Measurements from ENCODE around the gene MEP1A. TPM values are rescaled to one million over a fixed set of nuclear protein-coding genes. Genes with fewer than 3 reads are reported as not detected.

MEP1A gene
- total RNA-seq, 1 experiment from 2014 or later = 8.1 TPM

DNA sequence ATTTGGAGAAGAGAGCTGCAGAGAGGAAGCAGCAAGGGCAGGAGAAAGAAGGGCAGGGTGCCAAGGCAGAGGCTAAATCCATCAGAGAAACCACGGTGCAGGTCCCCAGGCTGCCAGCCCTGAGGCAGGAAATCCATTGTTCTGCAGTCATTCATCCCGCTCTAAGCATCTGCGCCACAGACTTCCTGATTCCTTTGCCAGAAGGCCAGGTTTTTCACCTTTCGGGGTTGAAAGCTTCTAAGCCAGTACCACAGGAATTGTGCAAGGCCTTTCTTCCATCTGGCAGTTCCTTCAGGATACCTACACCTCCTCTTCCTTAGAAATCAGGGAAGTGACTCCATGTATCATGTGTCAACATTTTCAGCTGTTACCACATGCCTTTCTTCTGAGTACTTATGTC, 82.9 kb downstream of the MEP1A start:
- CTCF ChIA-PET = no interaction called here

DNA sequence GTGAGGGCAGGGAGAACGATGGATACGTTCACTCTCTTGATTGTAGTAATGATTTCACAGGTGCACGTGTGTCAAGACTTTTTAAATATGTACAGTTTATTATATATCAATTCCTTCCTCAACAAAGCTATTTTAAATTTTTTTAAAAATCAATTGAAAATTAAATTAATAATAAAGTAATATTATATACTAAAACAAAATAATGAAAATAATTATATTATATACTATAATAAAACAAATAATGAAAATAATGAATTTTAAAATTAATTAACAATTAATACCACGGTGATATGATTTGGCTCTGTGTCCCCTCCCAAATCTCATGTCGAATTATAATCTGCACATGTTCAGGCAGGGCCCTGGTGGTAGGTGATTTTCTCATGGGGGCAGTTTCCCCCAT, 85.8 kb downstream of the MEP1A start:
- Histone ChIP-seq H3K27me3 (replicated peaks; ENCODE audit: control insufficient read depth, insufficient read depth, low read length) (no peaks in the 10 kb centered on the region), H3K4me1 (no peaks in the 10 kb centered on the region), H3K4me3 (ENCODE audit: low read depth, low read length) (no peak overlapping the region), H3K36me3 (ENCODE audit: control insufficient read depth, insufficient read depth, low read length) (no peaks in the 10 kb centered on the region), H3K9me3 (no peaks in the 10 kb centered on the region)
- Mint-ChIP-seq H3K9me3 (ENCODE audit: unreplicated experiment) (no peaks in the 10 kb centered on the region), H3K27ac (ENCODE audit: unreplicated experiment) (no peak overlapping the region), H3K36me3 (ENCODE audit: insufficient read depth, unreplicated experiment) (no peaks in the 10 kb centered on the region), H3K4me1 (ENCODE audit: low read depth, unreplicated experiment) (no peaks in the 10 kb centered on the region), H3K27me3 (ENCODE audit: insufficient read depth, unreplicated experiment) (peaks cover 9% of the 10 kb centered on the region), H3K4me3 (ENCODE audit: unreplicated experiment) (no peak overlapping the region)
- intact Hi-C loops (cut with micrococcal nuclease; ENCODE audit: unreplicated experiment) = no loop called here
- POLR2A ChIA-PET = no interaction called here
- TF ChIP-seq, protein P1, sequence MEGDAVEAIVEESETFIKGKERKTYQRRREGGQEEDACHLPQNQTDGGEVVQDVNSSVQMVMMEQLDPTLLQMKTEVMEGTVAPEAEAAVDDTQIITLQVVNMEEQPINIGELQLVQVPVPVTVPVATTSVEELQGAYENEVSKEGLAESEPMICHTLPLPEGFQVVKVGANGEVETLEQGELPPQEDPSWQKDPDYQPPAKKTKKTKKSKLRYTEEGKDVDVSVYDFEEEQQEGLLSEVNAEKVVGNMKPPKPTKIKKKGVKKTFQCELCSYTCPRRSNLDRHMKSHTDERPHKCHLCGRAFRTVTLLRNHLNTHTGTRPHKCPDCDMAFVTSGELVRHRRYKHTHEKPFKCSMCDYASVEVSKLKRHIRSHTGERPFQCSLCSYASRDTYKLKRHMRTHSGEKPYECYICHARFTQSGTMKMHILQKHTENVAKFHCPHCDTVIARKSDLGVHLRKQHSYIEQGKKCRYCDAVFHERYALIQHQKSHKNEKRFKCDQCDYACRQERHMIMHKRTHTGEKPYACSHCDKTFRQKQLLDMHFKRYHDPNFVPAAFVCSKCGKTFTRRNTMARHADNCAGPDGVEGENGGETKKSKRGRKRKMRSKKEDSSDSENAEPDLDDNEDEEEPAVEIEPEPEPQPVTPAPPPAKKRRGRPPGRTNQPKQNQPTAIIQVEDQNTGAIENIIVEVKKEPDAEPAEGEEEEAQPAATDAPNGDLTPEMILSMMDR (IDR thresholded peaks at IDR 0.05; ENCODE audit: insufficient read depth in 1 of 2, low read depth in 1 of 2, low read length in 1 of 2, severe bottlenecking in 1 of 2, unreplicated experiment in 1 of 2) = no peak
- no peak for DNase-seq
- no TSS peak for BruUV-seq (replicated peaks)
- CTCF ChIA-PET = no interaction called here

More for the DNA sequence above, 82.9 kb downstream of the MEP1A start:
- TF ChIP-seq, protein P1 (IDR thresholded peaks at IDR 0.05; ENCODE audit: insufficient read depth in 1 of 2, low read depth in 1 of 2, low read length in 1 of 2, severe bottlenecking in 1 of 2, unreplicated experiment in 1 of 2) = no peak
- peaks cover 9% of the 10 kb centered on the region for H3K27me3 Mint-ChIP-seq (ENCODE audit: insufficient read depth, unreplicated experiment)
- no peak overlapping the region for H3K4me3 Mint-ChIP-seq (ENCODE audit: unreplicated experiment)
- no peaks in the 10 kb centered on the region for H3K36me3 ChIP-seq (ENCODE audit: control insufficient read depth, insufficient read depth, low read length)
- intact Hi-C loops (cut with micrococcal nuclease; ENCODE audit: unreplicated experiment) = no loop called here
- H3K4me1 Mint-ChIP-seq (ENCODE audit: low read depth, unreplicated experiment) = no peaks in the 10 kb centered on the region
- H3K27me3 ChIP-seq (replicated peaks; ENCODE audit: control insufficient read depth, insufficient read depth, low read length) = no peaks in the 10 kb centered on the region
- no TSS peak for BruUV-seq (replicated peaks)
- no peaks in the 10 kb centered on the region for H3K36me3 Mint-ChIP-seq (ENCODE audit: insufficient read depth, unreplicated experiment)
- DNase-seq = no peak
- no peaks in the 10 kb centered on the region for H3K9me3 ChIP-seq
- POLR2A ChIA-PET = no interaction called here
- no peak overlapping the region for H3K4me3 ChIP-seq (ENCODE audit: low read depth, low read length)
- no peaks in the 10 kb centered on the region for H3K9me3 Mint-ChIP-seq (ENCODE audit: unreplicated experiment)
- H3K27ac Mint-ChIP-seq (ENCODE audit: unreplicated experiment) = no peak overlapping the region
- H3K4me1 ChIP-seq = no peaks in the 10 kb centered on the region

DNA sequence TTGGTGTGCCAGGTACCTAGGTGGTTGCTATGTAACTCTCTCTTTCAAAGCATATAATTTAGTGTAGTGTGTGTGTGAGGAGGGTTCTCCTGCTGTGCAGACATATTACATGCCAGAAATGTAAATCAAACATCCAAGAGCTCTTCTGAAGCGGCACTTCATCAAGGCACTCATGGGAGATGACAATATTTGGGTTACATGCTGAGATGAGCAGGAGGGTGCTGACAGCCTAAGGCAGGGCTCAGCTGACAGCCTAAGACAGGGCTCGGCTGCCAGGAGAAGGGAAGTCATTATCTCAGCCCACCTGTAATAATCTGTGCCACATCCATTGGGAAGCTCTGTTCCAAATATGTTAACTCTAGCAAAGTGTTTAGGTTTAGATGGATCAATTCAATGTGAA, 89.5 kb downstream of the MEP1A start:
- H3K27me3 ChIP-seq (replicated peaks; ENCODE audit: control insufficient read depth, insufficient read depth, low read length) = no peaks in the 10 kb centered on the region
- no peak overlapping the region for H3K4me3 ChIP-seq (ENCODE audit: low read depth, low read length)
- Mint-ChIP-seq H3K4me1 (ENCODE audit: low read depth, unreplicated experiment) (no peaks in the 10 kb centered on the region), H3K36me3 (ENCODE audit: insufficient read depth, unreplicated experiment) (no peaks in the 10 kb centered on the region), H3K27ac (ENCODE audit: unreplicated experiment) (no peak overlapping the region), H3K27me3 (ENCODE audit: insufficient read depth, unreplicated experiment) (peaks cover 4% of the 10 kb centered on the region), H3K4me3 (ENCODE audit: unreplicated experiment) (no peak overlapping the region), H3K9me3 (ENCODE audit: unreplicated experiment) (no peaks in the 10 kb centered on the region)
- ChIA-PET POLR2A (interaction anchor here (0.5 kb wide), 1 partner anchor 101 kb away, joined by 3 read pairs; no protein-coding TSS in a partner anchor), CTCF (no interaction called here)
- H3K4me1 ChIP-seq = no peaks in the 10 kb centered on the region
- DNase-seq = no peak
- no TSS peak for BruUV-seq (replicated peaks)
- TF ChIP-seq, protein P1 (IDR thresholded peaks at IDR 0.05; ENCODE audit: insufficient read depth in 1 of 2, low read depth in 1 of 2, low read length in 1 of 2, severe bottlenecking in 1 of 2, unreplicated experiment in 1 of 2) = no peak
- intact Hi-C loops (cut with micrococcal nuclease; ENCODE audit: unreplicated experiment) = no loop called here
- H3K36me3 ChIP-seq (ENCODE audit: control insufficient read depth, insufficient read depth, low read length) = no peaks in the 10 kb centered on the region
- no peaks in the 10 kb centered on the region for H3K9me3 ChIP-seq

Data from Caco-2 (cell line).